GM13977 (cell line): ENCODE data around the gene HGS.
A peak's percentile ranks its signal among the peaks of the same experiment; 100 is the strongest.

ENCODE experiments used
- DNase-seq: peaks from one replicate; pipeline ENCODE4 v3.0.0; 2012; ENCODE audit warnings: low spot score
- CTCF ChIP-seq: IDR thresholded peaks from 2 replicates; pipeline ENCODE4 v1.5.1; 2012; ENCODE audit warnings: mild to moderate bottlenecking, control low read depth; ENCODE audit not compliant: insufficient read depth; ENCODE audit errors: extremely low read depth, missing control alignments
- in situ Hi-C: fragments of 300-500 bp; cut with MboI; formaldehyde crosslinking; loops from one replicate; pipeline ENCODE4 v1.12.0; 2022; ENCODE audit warnings: low sequenced_read_pairs, low pct_unique_long_range_greater_than_20kb, mixed read lengths, inconsistent platforms; ENCODE audit not compliant: unreplicated experiment

Gene HGS

GRCh38 chr17:81707725-81708646 is 24.2 kb downstream of the HGS start:
- DNase-seq: no peak
- in situ Hi-C loops: no loop called here

GRCh38 chr17:81708739-81709185 is 25.0 kb downstream of the HGS start:
- no peak for DNase-seq
- in situ Hi-C loops: no loop called here
- no peak for TF ChIP-seq CTCF

More at GRCh38 chr17:81707725-81708646, 24.2 kb downstream of the HGS start:
- no peak for TF ChIP-seq CTCF

- no peak for DNase-seq
- in situ Hi-C loops: no loop called here
- TF ChIP-seq CTCF: no peak
Measured at GRCh38 chr17:81710514-81711308, 26.9 kb downstream of the HGS start.

GRCh38 chr17:81711814-81712467 is 28.1 kb downstream of the HGS start, which contains the start of gene SLC25A10:
TSS of gene SLC25A10 (plus strand) at chr17:81712284. CDS start at chr17:81712427, 143 bp downstream.
- TF ChIP-seq CTCF: no peak
- peak; percentile 97 for DNase-seq
- in situ Hi-C loops: no loop called here

GRCh38 chr17:81712468-81713003 is 28.7 kb downstream of the HGS start:
- in situ Hi-C loops: no loop called here
- peak; percentile 72 for DNase-seq
- TF ChIP-seq CTCF: peak; percentile 32
